Naive thymus-derived CD4-positive, alpha-beta T cell (primary cell): Measurements from ENCODE around the gene CPS1. TPM values are rescaled to one million over a fixed set of nuclear protein-coding genes. Genes with fewer than 3 reads are reported as not detected.

Source experiments
- ATAC-seq: fragments of 150-1000 bp; cut with Tn5 transposase; 2 replicates; pipeline ENCODE4 v1.10.0; 2021; ENCODE audit warnings: mild to moderate bottlenecking, moderate library complexity
- CTCF ChIA-PET: fragments of 350-600 bp; sonication (Branson Sonifier 250); formaldehyde crosslinking; loops from one replicate; lab custom pipeline; 2021; ENCODE audit warnings: antibody characterized with exemption; lab: Charles Lee
- POLR2A ChIA-PET: fragments of 350-600 bp; sonication (Branson Sonifier 250); formaldehyde crosslinking; loops from one replicate; lab custom pipeline; 2021; ENCODE audit warnings: antibody characterized with exemption, inconsistent platforms; lab: Charles Lee
- DNase-seq, 9 donors: peaks; one replicate each; pipeline versions ENCODE4 v3.0.0 to v3.0.0-alpha.2; 2020 to 2022; ENCODE audit warnings: mixed read lengths in 1 of 9
- H3K27ac ChIP-seq: one replicate; pipeline ENCODE4 v1.7.0; 2013; ENCODE audit warnings: mild to moderate bottlenecking, low read depth, low read length, moderate library complexity
- H3K27me3 ChIP-seq, 2 donors: one replicate each; pipeline ENCODE4 v1.7.0; 2013; ENCODE audit warnings: low read length in 2 of 2, mild to moderate bottlenecking in 2 of 2, moderate library complexity in 2 of 2; ENCODE audit not compliant: control insufficient read depth in 2 of 2, insufficient read depth in 2 of 2
- H3K36me3 ChIP-seq, 3 experiments: 1 replicate in 2 of 3; 2 replicates in 1 of 3; pipeline ENCODE4 v1.7.0; 2013; ENCODE audit warnings: low read length in 3 of 3, mild to moderate bottlenecking in 3 of 3, moderate library complexity in 1 of 3; ENCODE audit not compliant: insufficient read depth in 3 of 3, control insufficient read depth in 2 of 3
- H3K4me1 ChIP-seq, 2 donors: one replicate each; pipeline ENCODE4 v1.7.0; 2013; ENCODE audit warnings: low read length in 2 of 2, mild to moderate bottlenecking in 2 of 2, moderate library complexity in 1 of 2; ENCODE audit not compliant: control insufficient read depth in 2 of 2, insufficient read depth in 2 of 2
- H3K4me3 ChIP-seq: 2 replicates; pipeline ENCODE4 v1.7.0; 2013; ENCODE audit warnings: mild to moderate bottlenecking, low read length
- H3K9me3 ChIP-seq, 3 experiments: 1 replicate in 2 of 3; 2 replicates in 1 of 3; pipeline ENCODE4 v1.7.0; 2013; ENCODE audit warnings: low read length in 3 of 3; ENCODE audit not compliant: control insufficient read depth in 2 of 3
- H3K27ac Mint-ChIP-seq, 9 donors: one replicate each; pipeline ENCODE4 v1.8.0; 2020 to 2022; ENCODE audit warnings: mixed read lengths in 9 of 9, mild to moderate bottlenecking in 8 of 9, moderate library complexity in 5 of 9, inconsistent platforms in 2 of 9
- H3K27me3 Mint-ChIP-seq, 5 donors: one replicate each; pipeline ENCODE4 v1.8.0; 2021 to 2022; ENCODE audit warnings: mixed read lengths in 5 of 5, mild to moderate bottlenecking in 1 of 5
- H3K36me3 Mint-ChIP-seq, 5 donors: one replicate each; pipeline ENCODE4 v1.8.0; 2020 to 2022; ENCODE audit warnings: mixed read lengths in 5 of 5, mild to moderate bottlenecking in 3 of 5, inconsistent platforms in 1 of 5
- H3K4me1 Mint-ChIP-seq, 7 donors: one replicate each; pipeline ENCODE4 v1.8.0; 2020 to 2022; ENCODE audit warnings: mixed read lengths in 7 of 7, mild to moderate bottlenecking in 3 of 7, inconsistent platforms in 1 of 7
- H3K4me3 Mint-ChIP-seq, 10 donors: one replicate each; pipeline ENCODE4 v1.8.0; 2020 to 2022; ENCODE audit warnings: mild to moderate bottlenecking in 10 of 10, mixed read lengths in 10 of 10, moderate library complexity in 6 of 10, inconsistent platforms in 2 of 10
- H3K9me3 Mint-ChIP-seq, 11 donors: one replicate each; pipeline ENCODE4 v1.8.0; 2020 to 2022; ENCODE audit warnings: mixed read lengths in 11 of 11, mild to moderate bottlenecking in 4 of 11, inconsistent platforms in 1 of 11, moderate library complexity in 1 of 11
- intact Hi-C, 2 donors: fragments of 100-400 bp; cut with micrococcal nuclease; formaldehyde crosslinking; loops; one replicate each; pipeline ENCODE4 v1.15.1; 2023
- polyA plus RNA-seq, 2 donors: library from polyadenylated mRNA; unstranded; fragments of 300-500 nt; fragmentation: Illumina TruSeq; gene quantifications; one replicate each; pipeline ENCODE4 v1.2.3, GENCODE V29; 2021
- total RNA-seq, 6 experiments: library from RNA in 5 of 6; stranded (reverse) in 5 of 6; gene quantifications; 1 replicate in 5 of 6; 2 replicates in 1 of 6; pipeline ENCODE4 v1.2.3 and lab custom pipeline; 2021 to 2026

CPS1 gene
- total and polyA plus RNA-seq, 7 experiments from 2014 or later: 0.29 to 1.2 (median 0.73) TPM; not detected in 3

- ATAC-seq (no peak), DNase-seq (no peak)
- Mint-ChIP-seq H3K36me3 (no peaks in the 10 kb centered on the region), H3K9me3 (no peaks in the 10 kb centered on the region), H3K27ac (no peak overlapping the region), H3K4me3 (no peak overlapping the region), H3K27me3 (no peaks in the 10 kb centered on the region), H3K4me1 (peaks cover 0 to under 1% (median 0%) of the 10 kb centered on the region in 7 donors)
- POLR2A ChIA-PET: no interaction called here
- Histone ChIP-seq H3K9me3 (no peaks in the 10 kb centered on the region), H3K4me1 (no peaks in the 10 kb centered on the region), H3K27ac (no peak overlapping the region), H3K4me3 (no peak overlapping the region), H3K27me3 (no peaks in the 10 kb centered on the region), H3K36me3 (no peaks in the 10 kb centered on the region)
- CTCF ChIA-PET: no interaction called here
- intact Hi-C loops: no loop called here
These were observed 165.7 kb downstream of the CPS1 start for GRCh38 chr2:210722092-210722491.

- Histone ChIP-seq H3K4me1 (no peaks in the 10 kb centered on the region), H3K27ac (no peak overlapping the region), H3K27me3 (no peaks in the 10 kb centered on the region), H3K36me3 (no peaks in the 10 kb centered on the region), H3K4me3 (no peak overlapping the region), H3K9me3 (no peaks in the 10 kb centered on the region)
- DNase-seq (no peak), ATAC-seq (no peak)
- intact Hi-C loops: no loop called here
- Mint-ChIP-seq H3K4me1 (peaks cover 0 to 12% (median 0%) of the 10 kb centered on the region in 7 donors), H3K36me3 (no peaks in the 10 kb centered on the region), H3K27me3 (peaks cover 0 to 3% (median 0%) of the 10 kb centered on the region in 5 donors), H3K27ac (no peak overlapping the region), H3K4me3 (no peak overlapping the region), H3K9me3 (peaks cover 0 to 9% (median 0%) of the 10 kb centered on the region in 11 donors)
- ChIA-PET CTCF (no interaction called here), POLR2A (no interaction called here)
These were observed 171.2 kb downstream of the CPS1 start for GRCh38 chr2:210727549-210727948.

Other genes starting within 250 kb of the CPS1 start
- gene MYL1, start 241.4 kb upstream of the CPS1 start, total RNA-seq: not detected
- gene MYL1, start 241.4 kb upstream of the CPS1 start, polyA plus RNA-seq: not detected
- gene LANCL1, start 79.8 kb upstream of the CPS1 start, total RNA-seq: 10 to 100 TPM; 18.2 to 37.3 (median 31.5) TPM
- gene LANCL1, start 79.8 kb upstream of the CPS1 start, polyA plus RNA-seq: 10 to 100 TPM; 20.5 to 25.4 TPM